ENCODE results near the gene PIAS4. TPM values are rescaled to one million over a fixed set of nuclear protein-coding genes. Genes with fewer than 3 reads are reported as not detected.

The PIAS4 gene
- total and polyA plus RNA-seq, 9 of the 15 experiments (the other 6 are each of a cell fraction or from before 2014, with no cell fraction given) = 0.27 to 34.9 (median 14.4) TPM

DNA sequence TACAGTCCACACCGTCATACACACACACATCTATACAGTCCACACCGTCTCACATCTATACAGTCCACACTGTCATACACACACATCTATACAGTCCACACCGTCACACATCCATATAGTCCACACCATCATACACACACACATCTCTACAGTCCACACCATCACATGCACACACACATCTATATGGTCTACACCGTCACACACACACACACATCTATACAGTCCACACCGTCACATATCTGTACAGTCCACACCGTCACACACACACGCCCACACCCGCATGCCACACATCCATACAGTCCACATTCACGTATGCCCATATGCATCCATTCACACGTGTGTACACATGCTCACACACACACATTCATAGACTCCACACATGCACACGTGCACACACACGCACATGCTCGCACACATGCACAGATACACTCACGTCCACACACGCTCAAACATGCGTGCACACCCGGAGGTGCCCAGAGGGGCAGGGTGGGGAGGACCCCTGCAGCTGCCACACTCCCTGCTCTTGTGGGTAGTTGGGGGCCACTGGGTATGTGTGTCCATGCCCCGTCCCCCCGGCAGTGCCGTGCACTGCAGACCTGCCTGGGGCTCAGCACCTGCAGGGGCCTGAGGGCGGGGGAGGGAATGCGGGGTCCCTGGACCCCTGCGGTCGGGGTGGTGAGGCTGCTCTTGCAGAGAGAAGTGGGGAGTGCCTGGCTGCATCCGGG lies 29.2 kb downstream of the PIAS4 start (continued):
- TF ChIP-seq, protein P1, sequence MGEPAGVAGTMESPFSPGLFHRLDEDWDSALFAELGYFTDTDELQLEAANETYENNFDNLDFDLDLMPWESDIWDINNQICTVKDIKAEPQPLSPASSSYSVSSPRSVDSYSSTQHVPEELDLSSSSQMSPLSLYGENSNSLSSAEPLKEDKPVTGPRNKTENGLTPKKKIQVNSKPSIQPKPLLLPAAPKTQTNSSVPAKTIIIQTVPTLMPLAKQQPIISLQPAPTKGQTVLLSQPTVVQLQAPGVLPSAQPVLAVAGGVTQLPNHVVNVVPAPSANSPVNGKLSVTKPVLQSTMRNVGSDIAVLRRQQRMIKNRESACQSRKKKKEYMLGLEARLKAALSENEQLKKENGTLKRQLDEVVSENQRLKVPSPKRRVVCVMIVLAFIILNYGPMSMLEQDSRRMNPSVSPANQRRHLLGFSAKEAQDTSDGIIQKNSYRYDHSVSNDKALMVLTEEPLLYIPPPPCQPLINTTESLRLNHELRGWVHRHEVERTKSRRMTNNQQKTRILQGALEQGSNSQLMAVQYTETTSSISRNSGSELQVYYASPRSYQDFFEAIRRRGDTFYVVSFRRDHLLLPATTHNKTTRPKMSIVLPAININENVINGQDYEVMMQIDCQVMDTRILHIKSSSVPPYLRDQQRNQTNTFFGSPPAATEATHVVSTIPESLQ (CRISPR knock-in tag; IDR thresholded peaks at IDR 0.05) = no peak
- TF ChIP-seq, protein P2, sequence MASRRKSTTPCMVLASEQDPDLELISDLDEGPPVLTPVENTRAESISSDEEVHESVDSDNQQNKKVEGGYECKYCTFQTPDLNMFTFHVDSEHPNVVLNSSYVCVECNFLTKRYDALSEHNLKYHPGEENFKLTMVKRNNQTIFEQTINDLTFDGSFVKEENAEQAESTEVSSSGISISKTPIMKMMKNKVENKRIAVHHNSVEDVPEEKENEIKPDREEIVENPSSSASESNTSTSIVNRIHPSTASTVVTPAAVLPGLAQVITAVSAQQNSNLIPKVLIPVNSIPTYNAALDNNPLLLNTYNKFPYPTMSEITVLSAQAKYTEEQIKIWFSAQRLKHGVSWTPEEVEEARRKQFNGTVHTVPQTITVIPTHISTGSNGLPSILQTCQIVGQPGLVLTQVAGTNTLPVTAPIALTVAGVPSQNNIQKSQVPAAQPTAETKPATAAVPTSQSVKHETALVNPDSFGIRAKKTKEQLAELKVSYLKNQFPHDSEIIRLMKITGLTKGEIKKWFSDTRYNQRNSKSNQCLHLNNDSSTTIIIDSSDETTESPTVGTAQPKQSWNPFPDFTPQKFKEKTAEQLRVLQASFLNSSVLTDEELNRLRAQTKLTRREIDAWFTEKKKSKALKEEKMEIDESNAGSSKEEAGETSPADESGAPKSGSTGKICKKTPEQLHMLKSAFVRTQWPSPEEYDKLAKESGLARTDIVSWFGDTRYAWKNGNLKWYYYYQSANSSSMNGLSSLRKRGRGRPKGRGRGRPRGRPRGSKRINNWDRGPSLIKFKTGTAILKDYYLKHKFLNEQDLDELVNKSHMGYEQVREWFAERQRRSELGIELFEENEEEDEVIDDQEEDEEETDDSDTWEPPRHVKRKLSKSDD (conservative IDR thresholded peaks at IDR 0.05; ENCODE audit: low read length) = no peak
- TF ChIP-seq, protein P3, sequence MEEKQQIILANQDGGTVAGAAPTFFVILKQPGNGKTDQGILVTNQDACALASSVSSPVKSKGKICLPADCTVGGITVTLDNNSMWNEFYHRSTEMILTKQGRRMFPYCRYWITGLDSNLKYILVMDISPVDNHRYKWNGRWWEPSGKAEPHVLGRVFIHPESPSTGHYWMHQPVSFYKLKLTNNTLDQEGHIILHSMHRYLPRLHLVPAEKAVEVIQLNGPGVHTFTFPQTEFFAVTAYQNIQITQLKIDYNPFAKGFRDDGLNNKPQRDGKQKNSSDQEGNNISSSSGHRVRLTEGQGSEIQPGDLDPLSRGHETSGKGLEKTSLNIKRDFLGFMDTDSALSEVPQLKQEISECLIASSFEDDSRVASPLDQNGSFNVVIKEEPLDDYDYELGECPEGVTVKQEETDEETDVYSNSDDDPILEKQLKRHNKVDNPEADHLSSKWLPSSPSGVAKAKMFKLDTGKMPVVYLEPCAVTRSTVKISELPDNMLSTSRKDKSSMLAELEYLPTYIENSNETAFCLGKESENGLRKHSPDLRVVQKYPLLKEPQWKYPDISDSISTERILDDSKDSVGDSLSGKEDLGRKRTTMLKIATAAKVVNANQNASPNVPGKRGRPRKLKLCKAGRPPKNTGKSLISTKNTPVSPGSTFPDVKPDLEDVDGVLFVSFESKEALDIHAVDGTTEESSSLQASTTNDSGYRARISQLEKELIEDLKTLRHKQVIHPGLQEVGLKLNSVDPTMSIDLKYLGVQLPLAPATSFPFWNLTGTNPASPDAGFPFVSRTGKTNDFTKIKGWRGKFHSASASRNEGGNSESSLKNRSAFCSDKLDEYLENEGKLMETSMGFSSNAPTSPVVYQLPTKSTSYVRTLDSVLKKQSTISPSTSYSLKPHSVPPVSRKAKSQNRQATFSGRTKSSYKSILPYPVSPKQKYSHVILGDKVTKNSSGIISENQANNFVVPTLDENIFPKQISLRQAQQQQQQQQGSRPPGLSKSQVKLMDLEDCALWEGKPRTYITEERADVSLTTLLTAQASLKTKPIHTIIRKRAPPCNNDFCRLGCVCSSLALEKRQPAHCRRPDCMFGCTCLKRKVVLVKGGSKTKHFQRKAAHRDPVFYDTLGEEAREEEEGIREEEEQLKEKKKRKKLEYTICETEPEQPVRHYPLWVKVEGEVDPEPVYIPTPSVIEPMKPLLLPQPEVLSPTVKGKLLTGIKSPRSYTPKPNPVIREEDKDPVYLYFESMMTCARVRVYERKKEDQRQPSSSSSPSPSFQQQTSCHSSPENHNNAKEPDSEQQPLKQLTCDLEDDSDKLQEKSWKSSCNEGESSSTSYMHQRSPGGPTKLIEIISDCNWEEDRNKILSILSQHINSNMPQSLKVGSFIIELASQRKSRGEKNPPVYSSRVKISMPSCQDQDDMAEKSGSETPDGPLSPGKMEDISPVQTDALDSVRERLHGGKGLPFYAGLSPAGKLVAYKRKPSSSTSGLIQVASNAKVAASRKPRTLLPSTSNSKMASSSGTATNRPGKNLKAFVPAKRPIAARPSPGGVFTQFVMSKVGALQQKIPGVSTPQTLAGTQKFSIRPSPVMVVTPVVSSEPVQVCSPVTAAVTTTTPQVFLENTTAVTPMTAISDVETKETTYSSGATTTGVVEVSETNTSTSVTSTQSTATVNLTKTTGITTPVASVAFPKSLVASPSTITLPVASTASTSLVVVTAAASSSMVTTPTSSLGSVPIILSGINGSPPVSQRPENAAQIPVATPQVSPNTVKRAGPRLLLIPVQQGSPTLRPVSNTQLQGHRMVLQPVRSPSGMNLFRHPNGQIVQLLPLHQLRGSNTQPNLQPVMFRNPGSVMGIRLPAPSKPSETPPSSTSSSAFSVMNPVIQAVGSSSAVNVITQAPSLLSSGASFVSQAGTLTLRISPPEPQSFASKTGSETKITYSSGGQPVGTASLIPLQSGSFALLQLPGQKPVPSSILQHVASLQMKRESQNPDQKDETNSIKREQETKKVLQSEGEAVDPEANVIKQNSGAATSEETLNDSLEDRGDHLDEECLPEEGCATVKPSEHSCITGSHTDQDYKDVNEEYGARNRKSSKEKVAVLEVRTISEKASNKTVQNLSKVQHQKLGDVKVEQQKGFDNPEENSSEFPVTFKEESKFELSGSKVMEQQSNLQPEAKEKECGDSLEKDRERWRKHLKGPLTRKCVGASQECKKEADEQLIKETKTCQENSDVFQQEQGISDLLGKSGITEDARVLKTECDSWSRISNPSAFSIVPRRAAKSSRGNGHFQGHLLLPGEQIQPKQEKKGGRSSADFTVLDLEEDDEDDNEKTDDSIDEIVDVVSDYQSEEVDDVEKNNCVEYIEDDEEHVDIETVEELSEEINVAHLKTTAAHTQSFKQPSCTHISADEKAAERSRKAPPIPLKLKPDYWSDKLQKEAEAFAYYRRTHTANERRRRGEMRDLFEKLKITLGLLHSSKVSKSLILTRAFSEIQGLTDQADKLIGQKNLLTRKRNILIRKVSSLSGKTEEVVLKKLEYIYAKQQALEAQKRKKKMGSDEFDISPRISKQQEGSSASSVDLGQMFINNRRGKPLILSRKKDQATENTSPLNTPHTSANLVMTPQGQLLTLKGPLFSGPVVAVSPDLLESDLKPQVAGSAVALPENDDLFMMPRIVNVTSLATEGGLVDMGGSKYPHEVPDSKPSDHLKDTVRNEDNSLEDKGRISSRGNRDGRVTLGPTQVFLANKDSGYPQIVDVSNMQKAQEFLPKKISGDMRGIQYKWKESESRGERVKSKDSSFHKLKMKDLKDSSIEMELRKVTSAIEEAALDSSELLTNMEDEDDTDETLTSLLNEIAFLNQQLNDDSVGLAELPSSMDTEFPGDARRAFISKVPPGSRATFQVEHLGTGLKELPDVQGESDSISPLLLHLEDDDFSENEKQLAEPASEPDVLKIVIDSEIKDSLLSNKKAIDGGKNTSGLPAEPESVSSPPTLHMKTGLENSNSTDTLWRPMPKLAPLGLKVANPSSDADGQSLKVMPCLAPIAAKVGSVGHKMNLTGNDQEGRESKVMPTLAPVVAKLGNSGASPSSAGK (IDR thresholded peaks at IDR 0.05) = no peak
- TF ChIP-seq STAT5A (IDR thresholded peaks at IDR 0.05; ENCODE audit: borderline replicate concordance, low read length) = peak; percentile 47; the same call in 1 of the 2 replicates
- no peak for TF ChIP-seq HDAC3 (IDR thresholded peaks at IDR 0.05; ENCODE audit: borderline replicate concordance, partially characterized antibody)
- no peak for TF ChIP-seq YBX1 (IDR thresholded peaks at IDR 0.05)
- 0 out of 4 replicates have a peak, but pooled peaks of 1 of the 2 experiments have one; percentile 19 for TF ChIP-seq HDAC1 (IDR thresholded peaks at IDR 0.05)
- TF ChIP-seq TARDBP (IDR thresholded peaks at IDR 0.05) = peak; percentile 52; the same call in 1 of the 2 replicates
- no peak for TF ChIP-seq NFRKB (IDR thresholded peaks at IDR 0.05; ENCODE audit: low read depth)
- TF ChIP-seq ZNF217 (CRISPR knock-in tag; IDR thresholded peaks at IDR 0.05) = no peak
- no peak for TF ChIP-seq TBP (optimal IDR thresholded peaks at IDR 0.05; ENCODE audit: low read depth, low read length)
